Trophoblast cell (in vitro differentiated cells and primary cell): ENCODE results near the gene ZRANB3.
"Not testable (repeated sequence)": the region's sequence is repeated elsewhere in the genome, so short reads cannot be mapped to it uniquely, and the experiment has no call there.

Experiments used
- DNase-seq, 2 donors: peaks; one replicate each; pipeline ENCODE4 v3.0.0-alpha.2; 2016
- H2AFZ ChIP-seq: 2 replicates; pipeline ENCODE4 v1.6.1; 2013; ENCODE audit warnings: low read length, moderate library complexity, mild to moderate bottlenecking; ENCODE audit not compliant: insufficient read depth, poor library complexity
- H2AK5ac ChIP-seq: 2 replicates; pipeline ENCODE4 v1.6.1; 2013; ENCODE audit warnings: mild to moderate bottlenecking, low read length
- H2BK120ac ChIP-seq: 2 replicates; pipeline ENCODE4 v1.6.1; 2013; ENCODE audit warnings: low read length, mild to moderate bottlenecking, moderate library complexity; ENCODE audit not compliant: insufficient read depth, poor library complexity
- H2BK12ac ChIP-seq: 2 replicates; pipeline ENCODE4 v1.6.1; 2013; ENCODE audit warnings: mild to moderate bottlenecking, low read length, moderate library complexity
- H2BK5ac ChIP-seq: 2 replicates; pipeline ENCODE4 v1.6.1; 2013; ENCODE audit warnings: low read length, low read depth, moderate library complexity, mild to moderate bottlenecking; ENCODE audit not compliant: poor library complexity
- H3K14ac ChIP-seq: 2 replicates; pipeline ENCODE4 v1.6.1; 2013; ENCODE audit warnings: mild to moderate bottlenecking, low read length
- H3K18ac ChIP-seq: 2 replicates; pipeline ENCODE4 v1.6.1; 2013; ENCODE audit warnings: mild to moderate bottlenecking, low read length
- H3K23ac ChIP-seq: 2 replicates; pipeline ENCODE4 v1.6.1; 2013; ENCODE audit warnings: low read length
- H3K27ac ChIP-seq: 2 replicates; pipeline ENCODE4 v1.5.1; 2013; ENCODE audit warnings: low read depth, mild to moderate bottlenecking, inconsistent platforms, low read length, moderate library complexity
- H3K27me3 ChIP-seq: 2 replicates; pipeline ENCODE4 v1.6.1; 2013; ENCODE audit warnings: inconsistent platforms, mild to moderate bottlenecking, low read length, moderate library complexity; ENCODE audit not compliant: insufficient read depth
- H3K36me3 ChIP-seq, 2 experiments: 1 replicate in 1 of 2; 2 replicates in 1 of 2; pipeline ENCODE4 v1.6.1; 2013; ENCODE audit warnings: low read length in 2 of 2, mild to moderate bottlenecking in 2 of 2, moderate library complexity in 1 of 2; ENCODE audit not compliant: insufficient read depth in 2 of 2, control insufficient read depth in 1 of 2
- H3K4ac ChIP-seq: 2 replicates; pipeline ENCODE4 v1.6.1; 2013; ENCODE audit warnings: low read depth, mild to moderate bottlenecking, low read length, moderate library complexity
- H3K4me1 ChIP-seq, 2 experiments: 1 replicate in 1 of 2; 2 replicates in 1 of 2; pipeline ENCODE4 v1.6.1; 2013; ENCODE audit warnings: low read length in 2 of 2, mild to moderate bottlenecking in 2 of 2, moderate library complexity in 1 of 2; ENCODE audit not compliant: insufficient read depth in 2 of 2, control insufficient read depth in 1 of 2
- H3K4me2 ChIP-seq: 2 replicates; pipeline ENCODE4 v1.6.1; 2013; ENCODE audit warnings: inconsistent platforms, mild to moderate bottlenecking, low read length, moderate library complexity
- H3K4me3 ChIP-seq: 2 replicates; pipeline ENCODE4 v1.5.1; 2013; ENCODE audit warnings: mild to moderate bottlenecking, low read depth, low read length, inconsistent platforms
- H3K79me1 ChIP-seq: one replicate; pipeline ENCODE4 v1.6.1; 2013; ENCODE audit warnings: low read length
- H3K79me2 ChIP-seq: 2 replicates; pipeline ENCODE4 v1.6.1; 2013; ENCODE audit warnings: low read length, mild to moderate bottlenecking; ENCODE audit not compliant: control insufficient read depth, insufficient read depth, poor library complexity
- H3K9ac ChIP-seq: 2 replicates; pipeline ENCODE4 v1.6.1; 2013; ENCODE audit warnings: mild to moderate bottlenecking, low read length
- H3K9me3 ChIP-seq: 2 replicates; pipeline ENCODE4 v1.6.1; 2013; ENCODE audit warnings: low read depth, mild to moderate bottlenecking, control low read depth, inconsistent platforms, low read length; ENCODE audit not compliant: insufficient read depth
- H4K12ac ChIP-seq: 2 replicates; pipeline ENCODE4 v1.6.1; 2013; ENCODE audit warnings: low read depth, mild to moderate bottlenecking, low read length, moderate library complexity
- H4K8ac ChIP-seq: 2 replicates; pipeline ENCODE4 v1.6.1; 2013; ENCODE audit warnings: low read depth, mild to moderate bottlenecking, low read length, moderate library complexity
- H4K91ac ChIP-seq: one replicate; pipeline ENCODE4 v1.6.1; 2013; ENCODE audit warnings: low read depth, mild to moderate bottlenecking, low read length, moderate library complexity
- WGBS: extraction: QIAGEN DNeasy Blood & Tissue Kit; methylation state at CpG from one replicate; pipeline ENCODE4 v1.1.7; 2013; ENCODE audit warnings: missing lambda C conversion rate; ENCODE audit not compliant: insufficient read length, insufficient coverage; ENCODE audit errors: extremely low coverage; 5-methylcytosine and 5-hydroxymethylcytosine counted together

The ZRANB3 gene

DNA sequence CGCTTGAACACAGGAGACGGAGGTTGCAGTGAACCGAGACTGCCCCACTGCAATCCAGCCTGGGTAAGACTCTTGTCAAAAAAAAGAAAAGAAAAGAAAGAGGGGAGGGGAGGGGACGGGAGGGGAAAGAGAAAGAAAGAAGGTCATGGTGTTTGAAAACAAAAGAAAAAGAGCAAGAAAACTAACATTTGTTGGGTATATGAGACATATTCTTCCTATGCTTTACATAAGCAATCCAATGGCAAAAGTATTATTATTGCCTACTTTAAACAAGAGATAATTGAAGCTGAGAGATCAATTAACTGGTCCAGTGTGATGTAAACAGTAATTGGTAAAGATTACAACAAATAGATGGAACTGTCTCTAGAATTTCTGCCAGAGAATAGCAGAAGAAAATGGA, 157.3 kb downstream of the ZRANB3 start:
- H2BK12ac ChIP-seq = no peak overlapping the region
- DNase-seq = no peak

DNA sequence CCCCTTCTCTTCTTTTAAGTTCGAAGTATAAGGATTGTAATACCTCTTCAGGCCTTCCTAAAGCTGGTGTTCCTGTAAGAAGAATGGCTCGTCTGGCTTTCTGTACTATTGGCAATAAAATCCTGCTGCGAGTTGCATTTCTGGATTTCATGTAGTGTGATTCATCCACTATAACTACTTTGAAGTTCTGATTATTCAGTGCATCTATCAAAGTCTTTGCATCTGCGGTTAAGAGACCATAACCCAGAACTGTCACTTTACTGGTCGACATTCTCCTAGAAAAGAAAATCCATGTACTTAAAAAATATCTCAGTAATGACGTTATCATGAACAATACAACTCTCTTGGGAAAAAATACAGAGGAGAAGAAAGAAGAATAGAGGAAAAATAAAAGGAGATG, 181.1 kb downstream of the ZRANB3 start:
- H2AK5ac ChIP-seq = no peak overlapping the region
- no peak overlapping the region for H4K12ac ChIP-seq
- H3K4ac ChIP-seq = no peak overlapping the region
- no peaks in the 10 kb centered on the region for H3K79me2 ChIP-seq
- DNase-seq = no peak
- H3K27ac ChIP-seq = no peak overlapping the region
- no peak overlapping the region for H4K91ac ChIP-seq
- H3K4me1 ChIP-seq = no peaks in the 10 kb centered on the region
- H3K23ac ChIP-seq = no peak overlapping the region
- no peak overlapping the region for H3K4me2 ChIP-seq
- no peaks in the 10 kb centered on the region for H3K27me3 ChIP-seq
- H2BK5ac ChIP-seq = no peak overlapping the region
- peaks cover 0 to 2% of the 10 kb centered on the region in 2 experiments for H3K36me3 ChIP-seq
- no peak overlapping the region for H3K18ac ChIP-seq
- no peaks in the 10 kb centered on the region for H3K79me1 ChIP-seq
- no peak overlapping the region for H3K14ac ChIP-seq
- H3K9ac ChIP-seq = no peak overlapping the region
- no peak overlapping the region for H3K4me3 ChIP-seq
- H4K8ac ChIP-seq = no peak overlapping the region
- no peak overlapping the region for H2AFZ ChIP-seq
- H2BK120ac ChIP-seq = no peak overlapping the region
- no peak overlapping the region for H2BK12ac ChIP-seq
- no peaks in the 10 kb centered on the region for H3K9me3 ChIP-seq
- no CpG with 5 or more reads among the region's 6 CpGs for WGBS

More for the DNA sequence above, 157.3 kb downstream of the ZRANB3 start:
- H3K79me2 ChIP-seq = no peaks in the 10 kb centered on the region
- no peak overlapping the region for H4K91ac ChIP-seq
- H3K36me3 ChIP-seq = no peaks in the 10 kb centered on the region
- H3K9me3 ChIP-seq = no peaks in the 10 kb centered on the region
- no peak overlapping the region for H3K18ac ChIP-seq
- H3K4me1 ChIP-seq = no peaks in the 10 kb centered on the region
- H2BK5ac ChIP-seq = no peak overlapping the region
- H3K79me1 ChIP-seq = no peaks in the 10 kb centered on the region
- H4K12ac ChIP-seq = no peak overlapping the region
- no peak overlapping the region for H3K23ac ChIP-seq
- H3K9ac ChIP-seq = no peak overlapping the region
- no CpG with 5 or more reads among the region's 4 CpGs for WGBS
- no peak overlapping the region for H3K27ac ChIP-seq
- H3K14ac ChIP-seq = no peak overlapping the region
- H3K4me2 ChIP-seq = no peak overlapping the region
- H4K8ac ChIP-seq = no peak overlapping the region
- no peak overlapping the region for H2AFZ ChIP-seq
- H3K27me3 ChIP-seq = no peaks in the 10 kb centered on the region
- no peak overlapping the region for H3K4me3 ChIP-seq
- no peak overlapping the region for H2BK120ac ChIP-seq
- no peak overlapping the region for H3K4ac ChIP-seq
- no peak overlapping the region for H2AK5ac ChIP-seq

DNA sequence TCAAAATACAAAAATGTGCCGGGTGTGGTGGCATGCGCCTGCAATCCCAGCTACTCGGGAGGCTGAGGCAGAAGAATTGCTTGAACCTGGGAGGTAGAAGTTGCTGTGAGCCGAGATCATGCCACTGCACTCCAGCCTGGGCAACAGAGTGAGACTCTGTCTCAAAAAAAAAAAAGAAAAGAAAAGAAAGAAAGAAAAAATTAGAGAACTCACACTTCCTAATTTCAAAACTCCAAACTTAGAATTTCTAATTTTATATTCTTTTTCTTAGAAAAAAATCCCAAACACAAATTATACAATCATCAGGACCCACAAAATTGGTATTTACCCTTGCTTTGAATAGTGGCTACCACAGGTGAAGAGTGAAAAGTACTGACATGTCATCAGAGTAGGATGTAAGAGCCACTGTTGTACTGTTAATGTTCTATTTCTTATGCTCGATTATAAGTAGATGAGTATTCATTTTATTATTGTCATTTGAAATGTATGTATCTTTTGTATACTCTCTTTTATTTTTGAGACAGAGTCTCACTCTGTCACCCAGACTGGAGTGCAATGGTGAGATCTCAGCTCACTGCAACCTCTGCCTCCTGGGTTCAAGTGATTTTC, 182.8 kb downstream of the ZRANB3 start:
- not testable (repeated sequence) for H3K36me3 ChIP-seq, H3K79me2 ChIP-seq, H2AK5ac ChIP-seq, H2BK12ac ChIP-seq, H3K27ac ChIP-seq, H4K12ac ChIP-seq, H3K27me3 ChIP-seq, H4K8ac ChIP-seq, H3K18ac ChIP-seq, H3K9ac ChIP-seq, H3K4ac ChIP-seq, H2AFZ ChIP-seq, H3K4me1 ChIP-seq, H2BK120ac ChIP-seq, H2BK5ac ChIP-seq, H3K79me1 ChIP-seq, H4K91ac ChIP-seq, H3K23ac ChIP-seq, H3K4me2 ChIP-seq, DNase-seq, H3K9me3 ChIP-seq, H3K4me3 ChIP-seq, H3K14ac ChIP-seq
- no CpG with 5 or more reads among the region's 5 CpGs for WGBS

DNA sequence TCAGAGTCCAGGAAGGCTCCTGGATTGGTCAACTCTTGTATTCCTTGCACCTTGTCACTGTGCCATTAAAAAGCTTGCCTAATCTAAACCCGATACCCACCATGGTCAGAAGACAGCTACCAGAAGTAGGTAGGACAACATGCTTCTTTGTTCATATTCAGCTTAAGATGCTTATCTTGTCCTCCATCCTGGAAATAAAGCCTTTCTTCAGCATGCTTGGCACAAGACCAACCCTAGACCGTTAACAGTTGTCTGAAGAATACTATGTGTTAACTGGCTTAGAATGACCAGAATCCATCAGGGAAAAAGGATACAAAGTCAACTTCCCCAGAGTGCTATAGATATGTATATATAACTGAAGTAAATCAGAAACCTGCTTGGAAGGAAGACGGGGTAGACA, 193.9 kb downstream of the ZRANB3 start:
- H3K4me3 ChIP-seq = no peak overlapping the region
- H3K27ac ChIP-seq = no peak overlapping the region
- H3K79me1 ChIP-seq = no peaks in the 10 kb centered on the region
- no peak overlapping the region for H3K9ac ChIP-seq
- no CpG with 5 or more reads among the region's 3 CpGs for WGBS
- no peak overlapping the region for H2BK120ac ChIP-seq
- H4K12ac ChIP-seq = no peak overlapping the region
- no peak overlapping the region for H2BK5ac ChIP-seq
- no peak overlapping the region for H4K8ac ChIP-seq
- no peaks in the 10 kb centered on the region for H3K9me3 ChIP-seq
- no peak overlapping the region for H3K23ac ChIP-seq
- H3K79me2 ChIP-seq = no peaks in the 10 kb centered on the region
- H3K36me3 ChIP-seq = peaks cover 0 to 2% of the 10 kb centered on the region in 2 experiments
- no peaks in the 10 kb centered on the region for H3K4me1 ChIP-seq
- no peak overlapping the region for H3K18ac ChIP-seq
- H4K91ac ChIP-seq = no peak overlapping the region
- H3K27me3 ChIP-seq = no peaks in the 10 kb centered on the region
- no peak overlapping the region for H3K4me2 ChIP-seq
- H2AK5ac ChIP-seq = no peak overlapping the region
- DNase-seq = no peak
- H3K14ac ChIP-seq = no peak overlapping the region
- no peak overlapping the region for H2BK12ac ChIP-seq
- no peak overlapping the region for H3K4ac ChIP-seq
- no peak overlapping the region for H2AFZ ChIP-seq
